GM18870 (cell line): ENCODE data around the gene IMMP2L.
A peak's percentile ranks its signal among the peaks of the same experiment; 100 is the strongest.

Experiments
- ATAC-seq: cut with Tn5 transposase; IDR thresholded peaks from one replicate; pipeline ENCODE4 v1.9.1; 2021; ENCODE audit warnings: moderate library complexity; ENCODE audit not compliant: unreplicated experiment

Gene IMMP2L

GRCh38 chr7:111407258-111407657 lies 155.0 kb downstream of the IMMP2L start:
- ATAC-seq: no peak

DNA sequence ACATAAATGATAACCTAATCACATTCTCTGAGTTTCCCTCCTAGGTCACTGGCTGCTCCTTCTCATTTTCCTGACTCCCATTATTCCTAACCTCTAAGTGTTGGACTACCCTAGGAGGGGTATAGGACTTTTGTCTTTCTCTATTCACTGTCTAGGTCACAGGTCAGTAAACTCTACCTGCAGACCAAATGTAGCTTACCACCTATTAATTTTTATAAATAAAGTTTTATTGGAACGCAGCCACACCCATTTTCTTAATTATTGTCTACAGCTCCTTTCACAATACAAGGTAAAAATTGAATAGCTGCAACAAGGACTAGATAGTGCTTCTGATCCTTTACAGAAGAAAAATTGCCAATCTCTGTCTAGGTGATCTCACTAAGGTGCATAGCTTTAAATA lies 156.7 kb downstream of the IMMP2L start:
- no peak for ATAC-seq

DNA sequence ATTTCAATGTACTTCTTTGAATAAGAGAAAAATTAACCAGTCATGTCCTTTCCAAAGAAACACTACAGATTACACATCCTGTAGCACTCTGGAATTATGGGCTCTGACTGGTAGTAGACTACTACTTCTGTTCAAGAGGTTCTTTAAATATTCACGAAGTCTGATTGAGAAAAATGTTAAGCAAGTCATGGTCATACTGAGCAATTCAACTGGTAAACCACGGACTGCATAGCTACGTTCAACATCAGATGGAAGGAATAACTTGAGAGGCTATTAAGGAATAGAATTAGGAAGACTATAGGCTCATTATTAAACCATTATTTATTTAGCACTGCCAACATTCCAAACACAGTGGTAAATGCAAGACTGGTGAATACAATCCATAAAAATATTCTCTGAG lies 160.8 kb downstream of the IMMP2L start:
- no peak for ATAC-seq

- ATAC-seq: no peak
Measured at GRCh38 chr7:111400088-111400487, 162.2 kb downstream of the IMMP2L start.

- no peak for ATAC-seq
Measured at GRCh38 chr7:111394891-111395290, 167.4 kb downstream of the IMMP2L start.

DNA sequence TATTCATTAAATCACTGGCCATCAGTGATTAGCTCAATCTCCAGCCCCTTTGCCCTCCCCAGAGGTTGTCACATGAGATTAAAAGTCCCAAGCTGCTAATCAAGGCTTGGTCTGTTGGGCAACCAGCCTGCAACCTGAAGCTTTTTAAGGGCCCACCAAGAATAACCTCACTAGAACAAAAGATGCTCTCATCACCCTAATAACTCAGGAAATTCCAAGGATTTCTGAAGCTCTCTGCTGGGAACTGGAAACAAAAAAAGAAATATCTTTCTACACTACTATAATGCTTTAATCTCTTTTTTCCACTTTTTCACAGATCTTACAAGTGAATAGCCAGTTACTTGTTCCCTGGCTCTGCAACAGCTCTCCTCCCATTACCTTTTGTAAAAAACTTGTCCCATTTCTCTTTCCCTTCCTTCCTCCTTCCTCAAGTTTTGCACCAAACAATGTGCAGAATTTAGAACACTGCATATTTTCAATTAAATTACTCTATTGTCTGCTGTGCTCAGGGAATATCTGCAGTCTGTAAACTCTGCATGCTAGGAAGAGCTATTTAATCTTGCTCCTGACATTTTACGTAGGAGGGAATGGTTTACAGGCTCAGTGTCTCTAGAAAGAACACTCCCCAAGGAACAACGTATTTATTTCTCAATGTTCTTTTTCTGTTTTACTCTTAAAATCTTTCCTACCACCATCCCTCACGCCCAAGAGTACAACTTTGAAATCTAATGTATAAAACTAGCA lies 169.1 kb downstream of the IMMP2L start:
- ATAC-seq: no peak

GRCh38 chr7:111392294-111392693 lies 170.0 kb downstream of the IMMP2L start:
- ATAC-seq: no peak

- no peak for ATAC-seq
Measured at GRCh38 chr7:111390000-111390399, 172.3 kb downstream of the IMMP2L start.

DNA sequence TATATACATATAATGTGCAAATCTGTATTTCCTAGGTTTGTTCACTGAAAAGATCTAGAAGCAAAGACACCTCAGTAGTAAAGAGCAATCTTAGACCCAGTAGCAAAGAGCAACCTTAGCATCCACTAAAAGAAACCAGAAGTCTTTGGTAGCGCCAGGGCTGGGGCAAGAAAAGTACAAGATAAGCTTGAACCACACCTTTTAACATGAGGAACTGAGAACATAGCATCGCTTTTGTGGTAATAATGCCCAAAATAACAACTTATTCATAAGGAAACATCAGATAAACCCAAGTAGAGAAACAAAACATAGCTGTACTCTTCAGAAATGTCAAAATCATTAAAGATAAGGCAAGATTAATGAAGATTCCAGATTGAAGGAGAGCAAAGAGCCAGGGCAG lies 173.4 kb downstream of the IMMP2L start:
- peak; percentile 90 for ATAC-seq

- ATAC-seq: no peak
Measured at GRCh38 chr7:111388016-111388415, 174.3 kb downstream of the IMMP2L start.

DNA sequence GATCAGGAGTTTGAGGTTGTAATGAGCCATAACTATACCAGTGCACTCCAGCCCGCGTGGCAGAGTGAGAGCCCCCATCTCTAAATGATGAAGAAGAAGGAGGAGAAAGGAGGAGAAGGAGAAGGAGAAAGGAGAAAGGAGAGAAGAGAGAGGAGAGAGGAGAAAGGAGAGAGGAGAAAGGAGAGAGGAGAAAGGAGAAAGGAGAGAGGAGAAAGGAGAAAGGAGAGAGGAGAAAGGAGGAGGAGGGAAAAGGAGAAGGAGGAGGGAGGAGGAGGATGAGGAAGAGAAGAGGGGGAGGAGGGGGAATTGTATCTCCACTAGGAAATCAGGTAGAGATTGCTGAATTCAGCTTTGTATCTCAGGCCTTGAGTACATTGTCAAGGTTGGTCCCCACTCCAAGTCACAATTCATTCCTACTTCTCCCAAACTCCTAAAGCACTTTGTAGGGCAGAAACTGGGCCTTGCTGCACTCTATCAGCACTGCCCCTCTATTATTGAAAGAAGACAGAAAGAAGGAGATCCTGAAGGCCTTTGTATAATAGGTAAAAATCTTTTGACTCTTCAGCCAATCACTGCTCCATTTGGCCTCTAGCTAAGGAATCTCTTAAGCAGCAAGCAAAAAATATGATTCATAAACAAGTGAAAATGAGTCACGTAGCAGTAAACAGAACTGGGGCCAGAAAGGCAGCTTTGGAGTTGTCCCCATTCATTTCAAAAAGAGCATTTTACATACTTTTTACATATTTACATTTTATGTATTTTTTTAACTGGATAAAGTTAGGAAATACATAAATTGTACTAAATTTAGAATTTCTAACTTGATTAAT lies 178.0 kb downstream of the IMMP2L start:
- ATAC-seq: no peak

- ATAC-seq: no peak
Measured at GRCh38 chr7:111383133-111383532, 179.2 kb downstream of the IMMP2L start.

GRCh38 chr7:111381590-111381989 lies 180.7 kb downstream of the IMMP2L start:
- ATAC-seq: no peak

- ATAC-seq: peak; percentile 82
Measured at GRCh38 chr7:111380945-111381344, 181.3 kb downstream of the IMMP2L start.

DNA sequence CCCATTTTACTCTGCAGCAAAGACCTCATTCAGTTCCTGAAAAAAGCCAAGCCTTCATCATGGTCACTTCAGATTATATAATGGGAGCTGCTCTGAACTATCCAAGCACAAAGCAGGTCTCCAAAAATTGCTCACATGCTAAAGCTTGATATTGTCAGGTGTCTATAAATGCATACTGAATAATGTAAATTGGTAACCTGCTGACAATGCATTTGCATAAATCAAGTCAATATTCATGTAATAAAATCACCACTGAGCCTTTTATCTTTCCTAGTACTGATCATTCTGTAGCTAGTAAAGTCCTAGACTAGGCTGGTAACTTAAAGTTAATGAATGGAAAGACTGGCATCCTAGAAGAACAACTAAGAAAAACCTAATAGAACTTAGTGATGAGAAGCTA lies 188.3 kb downstream of the IMMP2L start:
- ATAC-seq: no peak

DNA sequence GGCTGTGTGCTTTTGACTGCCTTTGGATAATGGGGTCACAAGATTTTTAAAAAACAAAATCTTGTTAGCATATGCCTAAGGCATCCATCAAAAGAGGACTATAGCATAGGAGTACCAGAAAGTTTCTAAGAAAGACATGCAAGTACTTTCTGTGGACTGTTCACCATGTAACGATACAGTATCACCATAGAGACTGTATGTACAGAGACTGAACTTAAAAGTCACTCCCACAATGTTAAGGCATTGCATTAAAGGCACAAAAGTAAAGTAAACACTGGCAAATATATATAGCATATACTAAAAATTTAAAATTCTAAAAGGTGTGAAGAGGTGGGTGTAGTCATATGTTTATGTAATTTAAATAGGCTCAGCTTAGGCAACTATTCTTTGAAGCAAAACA lies 190.9 kb downstream of the IMMP2L start:
- no peak for ATAC-seq

- no peak for ATAC-seq
Measured at GRCh38 chr7:111370002-111370401, 192.3 kb downstream of the IMMP2L start.

- ATAC-seq: no peak
Measured at GRCh38 chr7:111368381-111369065, 193.8 kb downstream of the IMMP2L start.

- ATAC-seq: no peak
Measured at GRCh38 chr7:111364413-111364812, 197.9 kb downstream of the IMMP2L start.

GRCh38 chr7:111363099-111363498 lies 199.2 kb downstream of the IMMP2L start:
- no peak for ATAC-seq

GRCh38 chr7:111362506-111363054 lies 199.7 kb downstream of the IMMP2L start:
- ATAC-seq: no peak
